ENCODE results near the gene PIP4K2C. TPM values are rescaled to one million over a fixed set of nuclear protein-coding genes. Genes with fewer than 3 reads are reported as not detected.

The PIP4K2C gene
- total RNA-seq, 1 experiment from 2014 or later, result 48.7 TPM

DNA sequence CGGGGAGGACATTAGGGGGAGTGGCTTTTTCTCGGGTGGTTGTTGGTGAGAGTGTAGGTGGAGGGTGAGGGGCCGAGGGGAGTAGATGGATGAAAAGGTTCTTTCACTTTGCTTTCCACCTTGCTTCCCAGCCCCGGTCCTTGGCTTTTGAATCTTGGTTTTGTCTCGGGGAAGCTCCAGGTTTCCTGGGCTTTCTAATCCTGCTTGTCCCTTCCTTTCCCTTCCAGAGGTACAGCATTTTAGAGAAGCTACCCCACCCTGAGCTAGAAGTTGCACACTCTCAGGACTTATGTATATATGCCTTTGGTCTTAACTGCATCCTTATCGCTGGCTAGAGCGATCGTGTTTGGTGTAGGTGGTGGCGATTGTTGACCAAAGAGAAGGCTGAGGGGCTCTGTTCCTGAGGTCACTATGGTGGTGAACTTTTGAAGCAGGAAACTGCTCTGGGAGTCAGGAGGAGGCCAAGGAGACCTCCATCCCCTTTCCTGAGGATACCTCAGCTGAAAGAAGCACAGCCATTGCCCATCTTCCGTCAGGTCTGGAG, 862 bp downstream of the PIP4K2C start:
- CTCF ChIA-PET, result interaction anchor here (1.3 kb wide), 1 partner anchor 8 kb away, joined by 4 read pairs; no protein-coding TSS in a partner anchor
- no peak for DNase-seq

DNA sequence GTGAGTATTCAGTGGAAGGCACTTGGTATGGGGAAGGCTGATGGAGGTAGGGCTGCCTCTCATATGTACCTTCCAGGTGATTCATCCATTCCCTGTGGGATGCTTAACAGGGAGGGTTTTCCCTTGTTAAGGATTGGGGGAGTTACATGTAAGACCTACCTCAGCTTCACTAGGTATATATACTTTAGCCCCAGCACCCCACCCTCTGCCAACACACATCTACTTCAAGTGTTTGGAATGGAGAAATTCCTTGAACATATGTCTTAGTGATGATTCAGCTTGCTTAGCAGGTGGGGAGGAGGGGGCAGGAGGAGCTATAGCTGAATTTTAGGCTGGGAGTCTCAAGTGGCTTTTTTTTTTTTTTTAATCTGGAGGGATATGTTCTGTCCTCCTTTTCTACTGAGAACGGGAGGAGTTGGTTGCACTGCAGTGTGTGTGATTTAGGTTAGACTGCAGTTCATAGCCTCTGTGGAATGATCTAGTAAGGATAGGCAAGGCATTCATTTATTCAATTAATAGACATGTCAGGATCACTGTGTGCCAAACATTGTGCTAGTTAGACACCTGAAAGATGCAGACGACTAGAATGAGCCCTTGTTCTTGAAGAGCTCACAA, 1.7 kb downstream of the PIP4K2C start:
- peaks cover 23% of the 10 kb centered on the region for H3K79me2 ChIP-seq (ENCODE audit: low read depth)
- no peak overlapping the region for H3K27ac ChIP-seq
- no peak for DNase-seq
- H2AFZ ChIP-seq, result no peak overlapping the region
- H3K4me1 ChIP-seq (replicated peaks; ENCODE audit: insufficient read depth), result peaks cover 15% of the 10 kb centered on the region
- no peaks in the 10 kb centered on the region for H3K9me2 ChIP-seq (ENCODE audit: insufficient read depth)
- POLR2A ChIA-PET (ENCODE audit: unreplicated experiment), result no interaction called here
- H3K9me3 ChIP-seq (ENCODE audit: insufficient read depth, low read depth), result no peaks in the 10 kb centered on the region
- BruUV-seq (replicated peaks), result no TSS peak
- CTCF ChIA-PET, result interaction anchor here (0.7 kb wide), 1 partner anchor 316 kb away, joined by 3 read pairs; no protein-coding TSS in a partner anchor
- H3K27me3 ChIP-seq (ENCODE audit: insufficient read depth, low read depth), result peaks cover 8% of the 10 kb centered on the region; the same call in 1 of the 2 replicates
- H3K4me2 ChIP-seq, result peak overlapping the region; percentile 95
- H3F3A ChIP-seq (ENCODE audit: insufficient read depth, low read depth), result no peaks in the 10 kb centered on the region
- TF ChIP-seq EZH2 (IDR thresholded peaks at IDR 0.05; ENCODE audit: low read depth), result no peak
- TF ChIP-seq, protein P1, sequence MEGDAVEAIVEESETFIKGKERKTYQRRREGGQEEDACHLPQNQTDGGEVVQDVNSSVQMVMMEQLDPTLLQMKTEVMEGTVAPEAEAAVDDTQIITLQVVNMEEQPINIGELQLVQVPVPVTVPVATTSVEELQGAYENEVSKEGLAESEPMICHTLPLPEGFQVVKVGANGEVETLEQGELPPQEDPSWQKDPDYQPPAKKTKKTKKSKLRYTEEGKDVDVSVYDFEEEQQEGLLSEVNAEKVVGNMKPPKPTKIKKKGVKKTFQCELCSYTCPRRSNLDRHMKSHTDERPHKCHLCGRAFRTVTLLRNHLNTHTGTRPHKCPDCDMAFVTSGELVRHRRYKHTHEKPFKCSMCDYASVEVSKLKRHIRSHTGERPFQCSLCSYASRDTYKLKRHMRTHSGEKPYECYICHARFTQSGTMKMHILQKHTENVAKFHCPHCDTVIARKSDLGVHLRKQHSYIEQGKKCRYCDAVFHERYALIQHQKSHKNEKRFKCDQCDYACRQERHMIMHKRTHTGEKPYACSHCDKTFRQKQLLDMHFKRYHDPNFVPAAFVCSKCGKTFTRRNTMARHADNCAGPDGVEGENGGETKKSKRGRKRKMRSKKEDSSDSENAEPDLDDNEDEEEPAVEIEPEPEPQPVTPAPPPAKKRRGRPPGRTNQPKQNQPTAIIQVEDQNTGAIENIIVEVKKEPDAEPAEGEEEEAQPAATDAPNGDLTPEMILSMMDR (conservative IDR thresholded peaks at IDR 0.05), result no peak
- H3K4me3 ChIP-seq, result peak overlapping the region; percentile 97; the same call in 1 of the 2 replicates
- intact Hi-C loops (cut with micrococcal nuclease; ENCODE audit: unreplicated experiment), result loop anchor here (10.0 kb wide), 1 partner anchor 132 kb away; no protein-coding TSS in a partner anchor
- no peaks in the 10 kb centered on the region for H4K20me1 ChIP-seq (ENCODE audit: insufficient read depth)
- H3K36me3 ChIP-seq (ENCODE audit: low read depth), result peaks cover 18% of the 10 kb centered on the region

More for the DNA sequence above, 862 bp downstream of the PIP4K2C start:
- Histone ChIP-seq H2AFZ (peak overlapping the region; percentile 99), H3K9me2 (ENCODE audit: insufficient read depth) (no peaks in the 10 kb centered on the region), H4K20me1 (ENCODE audit: insufficient read depth) (no peaks in the 10 kb centered on the region), H3K27me3 (ENCODE audit: insufficient read depth, low read depth) (peaks cover 10% of the 10 kb centered on the region), H3K4me2 (peak overlapping the region; percentile 95), H3K9me3 (ENCODE audit: insufficient read depth, low read depth) (no peaks in the 10 kb centered on the region), H3K27ac (no peak overlapping the region), H3K79me2 (ENCODE audit: low read depth) (peaks cover 23% of the 10 kb centered on the region), H3K4me1 (replicated peaks; ENCODE audit: insufficient read depth) (peaks cover 15% of the 10 kb centered on the region), H3K36me3 (ENCODE audit: low read depth) (peaks cover 18% of the 10 kb centered on the region), H3F3A (ENCODE audit: insufficient read depth, low read depth) (no peaks in the 10 kb centered on the region), H3K4me3 (peak overlapping the region; percentile 97)
- POLR2A ChIA-PET (ENCODE audit: unreplicated experiment), result interaction anchor here (0.6 kb wide), 1 partner anchor 36 kb away, joined by 3 read pairs; no protein-coding TSS in a partner anchor
- intact Hi-C loops (cut with micrococcal nuclease; ENCODE audit: unreplicated experiment), result loop anchor here (1.0 to 10.0 kb wide), 3 partner anchors 12 to 133 kb away; partner anchors contain the start of genes DCTN2 and DTX3
- no peak for TF ChIP-seq EZH2 (IDR thresholded peaks at IDR 0.05; ENCODE audit: low read depth)
- TF ChIP-seq, protein P1 (conservative IDR thresholded peaks at IDR 0.05), result no peak
- TSS peak; percentile 55 for BruUV-seq (replicated peaks)

DNA sequence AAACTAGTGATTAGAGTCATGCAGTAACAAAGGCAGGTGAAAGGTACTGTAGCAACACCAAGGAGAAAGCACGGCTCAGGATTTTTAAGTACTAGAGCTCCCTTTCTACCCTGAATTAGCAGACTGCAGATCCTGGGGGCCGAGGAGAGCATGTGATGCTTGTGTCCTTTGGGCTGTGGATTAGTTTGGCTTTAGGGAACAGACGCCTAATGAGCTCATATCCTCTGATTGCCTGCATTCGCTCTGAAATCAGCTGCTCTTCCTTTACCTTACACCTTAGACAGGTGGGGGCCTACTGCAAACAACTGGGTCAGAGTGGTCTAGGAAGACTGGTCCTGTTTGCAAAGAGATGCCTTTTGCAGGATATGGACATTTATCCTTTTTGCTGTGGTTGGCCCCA, 2.2 kb downstream of the PIP4K2C start:
- Histone ChIP-seq H3K4me1 (replicated peaks; ENCODE audit: insufficient read depth) (peaks cover 15% of the 10 kb centered on the region), H3K4me3 (no peak overlapping the region), H3F3A (ENCODE audit: insufficient read depth, low read depth) (no peaks in the 10 kb centered on the region), H3K27ac (no peak overlapping the region), H2AFZ (no peak overlapping the region), H3K79me2 (ENCODE audit: low read depth) (peaks cover 23% of the 10 kb centered on the region), H3K4me2 (peak overlapping the region; percentile 95), H3K27me3 (ENCODE audit: insufficient read depth, low read depth) (peaks cover 3% of the 10 kb centered on the region; the same call in 1 of the 2 replicates), H4K20me1 (ENCODE audit: insufficient read depth) (no peaks in the 10 kb centered on the region), H3K9me2 (ENCODE audit: insufficient read depth) (no peaks in the 10 kb centered on the region), H3K9me3 (ENCODE audit: insufficient read depth, low read depth) (no peaks in the 10 kb centered on the region), H3K36me3 (ENCODE audit: low read depth) (peaks cover 18% of the 10 kb centered on the region)
- no peak for TF ChIP-seq EZH2 (IDR thresholded peaks at IDR 0.05; ENCODE audit: low read depth)
- TF ChIP-seq, protein P1 (conservative IDR thresholded peaks at IDR 0.05), result no peak
- ChIA-PET POLR2A (ENCODE audit: unreplicated experiment) (interaction anchor here (0.6 kb wide), 1 partner anchor 466 kb away, joined by 6 read pairs; no protein-coding TSS in a partner anchor), CTCF (interaction anchor here (0.6 to 0.7 kb wide), 2 partner anchors 199 to 317 kb away, joined by 3 to 6 read pairs; no protein-coding TSS in a partner anchor)
- intact Hi-C loops (cut with micrococcal nuclease; ENCODE audit: unreplicated experiment), result loop anchor here (10.0 kb wide), 1 partner anchor 132 kb away; no protein-coding TSS in a partner anchor
- DNase-seq, result no peak
- BruUV-seq (replicated peaks), result no TSS peak

All from PC-9 (cell line).